DOHH2 (cell line): ENCODE results near the gene PEAK1.

Experiments used
- H3F3A ChIP-seq: fragments of 200-600 bp; sonication (generic), shearing (Covaris generic); 2 replicates; pipeline ENCODE4 v1.6.0; 2016; ENCODE audit warnings: antibody characterized with exemption, mild to moderate bottlenecking; ENCODE audit not compliant: control insufficient read depth, insufficient read depth
- H3K27ac ChIP-seq: fragments of 200-600 bp; sonication (generic); 2 replicates; pipeline ENCODE4 v1.5.1; 2014; ENCODE audit warnings: low read depth, mild to moderate bottlenecking, low read length, moderate library complexity
- H3K27me3 ChIP-seq: fragments of 200-600 bp; sonication (generic); 2 replicates; pipeline ENCODE4 v1.6.1; 2014; ENCODE audit warnings: mild to moderate bottlenecking, low read length, mixed read lengths; ENCODE audit not compliant: control insufficient read depth
- H3K36me3 ChIP-seq: fragments of 200-600 bp; sonication (generic); 2 replicates; pipeline ENCODE4 v1.6.1; 2014; ENCODE audit warnings: mild to moderate bottlenecking, low read length, moderate library complexity, mixed read lengths; ENCODE audit not compliant: control insufficient read depth
- H3K4me1 ChIP-seq: fragments of 200-600 bp; sonication (generic); 2 replicates; pipeline ENCODE4 v1.6.1; 2014; ENCODE audit warnings: mild to moderate bottlenecking, low read length, mixed read lengths; ENCODE audit not compliant: control insufficient read depth
- H3K4me2 ChIP-seq: fragments of 200-600 bp; sonication (generic); 2 replicates; pipeline ENCODE4 v1.6.0; 2014; ENCODE audit warnings: mild to moderate bottlenecking, low read length, moderate library complexity
- H3K4me3 ChIP-seq: fragments of 200-600 bp; sonication (generic); 2 replicates; pipeline ENCODE4 v1.5.1; 2014; ENCODE audit warnings: mild to moderate bottlenecking, low read length, mixed read lengths
- H3K79me2 ChIP-seq: fragments of 200-600 bp; sonication (generic); 2 replicates; pipeline ENCODE4 v1.6.1; 2014; ENCODE audit warnings: mild to moderate bottlenecking, low read length, mixed read lengths; ENCODE audit not compliant: control insufficient read depth
- H3K9me2 ChIP-seq: fragments of 200-600 bp; sonication (generic); replicated peaks from 2 replicates; pipeline ENCODE4 v1.6.1; 2014; ENCODE audit warnings: mild to moderate bottlenecking, low read length, mixed read lengths; ENCODE audit not compliant: control insufficient read depth
- H3K9me3 ChIP-seq: fragments of 200-600 bp; sonication (generic); 2 replicates; pipeline ENCODE4 v1.6.1; 2014; ENCODE audit warnings: antibody characterized with exemption, low read length, mixed read lengths; ENCODE audit not compliant: control insufficient read depth, insufficient read depth
- H4K20me1 ChIP-seq: fragments of 200-600 bp; sonication (generic); 2 replicates; pipeline ENCODE4 v1.6.0; 2014; ENCODE audit warnings: low read depth, mild to moderate bottlenecking, antibody characterized with exemption, low read length, moderate library complexity; ENCODE audit not compliant: control insufficient read depth, insufficient read depth
- CTCF ChIP-seq: fragments of 200-600 bp; sonication (generic); IDR thresholded peaks from one replicate; pipeline ENCODE4 v1.5.1; 2014; ENCODE audit warnings: antibody characterized with exemption, mild to moderate bottlenecking, low read depth, low read length; ENCODE audit not compliant: poor library complexity, severe bottlenecking
- EZH2phosphoT487 ChIP-seq: fragments of 200-600 bp; sonication (generic); IDR thresholded peaks from 2 replicates; pipeline ENCODE4 v1.6.1; 2017; ENCODE audit warnings: borderline replicate concordance, mild to moderate bottlenecking, antibody characterized with exemption, low read length, moderate library complexity, mixed read lengths

Gene PEAK1

DNA sequence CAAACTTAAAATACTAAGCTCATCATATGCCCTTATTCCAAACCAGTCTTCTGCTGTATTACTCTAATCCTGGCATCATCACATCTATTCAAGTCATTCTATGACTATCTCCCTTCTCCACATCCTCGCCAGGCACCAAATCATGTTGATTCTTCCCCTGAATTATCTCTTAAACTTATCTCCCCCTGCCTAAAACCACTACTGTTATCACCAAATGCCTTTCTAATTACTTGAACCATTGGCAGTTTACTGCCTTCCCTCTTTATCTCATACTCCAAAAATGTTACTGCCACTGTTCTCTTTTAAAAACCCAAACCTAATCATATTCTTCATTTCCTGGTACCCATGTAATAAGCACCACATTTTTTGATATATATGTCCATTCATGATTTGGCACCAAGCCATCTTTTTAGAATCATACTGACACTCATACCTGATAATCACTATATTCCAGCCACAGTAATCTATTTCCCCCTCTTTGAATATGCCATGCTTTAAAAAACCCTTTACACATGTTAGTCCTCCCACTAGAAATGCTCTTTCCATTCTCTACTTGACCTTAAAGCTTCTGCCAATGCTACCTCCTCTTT lies 126.8 kb downstream of the PEAK1 start:
- Histone ChIP-seq H3K9me2 (no peaks in the 10 kb centered on the region), H3K27me3 (no peaks in the 10 kb centered on the region), H3K79me2 (no peaks in the 10 kb centered on the region), H3K36me3 (no peaks in the 10 kb centered on the region), H3K4me1 (no peaks in the 10 kb centered on the region), H3F3A (no peaks in the 10 kb centered on the region), H3K4me2 (no peak overlapping the region), H3K9me3 (no peaks in the 10 kb centered on the region), H3K27ac (no peak overlapping the region), H4K20me1 (no peaks in the 10 kb centered on the region), H3K4me3 (no peak overlapping the region)
- TF ChIP-seq CTCF (no peak), EZH2phosphoT487 (no peak)

GRCh38 chr15:77291107-77291506 lies 128.8 kb downstream of the PEAK1 start:
- Histone ChIP-seq H3K79me2 (no peaks in the 10 kb centered on the region), H4K20me1 (no peaks in the 10 kb centered on the region), H3F3A (no peaks in the 10 kb centered on the region), H3K36me3 (no peaks in the 10 kb centered on the region), H3K4me1 (no peaks in the 10 kb centered on the region), H3K4me2 (no peak overlapping the region), H3K9me2 (no peaks in the 10 kb centered on the region), H3K27me3 (no peaks in the 10 kb centered on the region), H3K4me3 (no peak overlapping the region), H3K27ac (no peak overlapping the region), H3K9me3 (no peaks in the 10 kb centered on the region)
- TF ChIP-seq EZH2phosphoT487 (no peak), CTCF (no peak)

DNA sequence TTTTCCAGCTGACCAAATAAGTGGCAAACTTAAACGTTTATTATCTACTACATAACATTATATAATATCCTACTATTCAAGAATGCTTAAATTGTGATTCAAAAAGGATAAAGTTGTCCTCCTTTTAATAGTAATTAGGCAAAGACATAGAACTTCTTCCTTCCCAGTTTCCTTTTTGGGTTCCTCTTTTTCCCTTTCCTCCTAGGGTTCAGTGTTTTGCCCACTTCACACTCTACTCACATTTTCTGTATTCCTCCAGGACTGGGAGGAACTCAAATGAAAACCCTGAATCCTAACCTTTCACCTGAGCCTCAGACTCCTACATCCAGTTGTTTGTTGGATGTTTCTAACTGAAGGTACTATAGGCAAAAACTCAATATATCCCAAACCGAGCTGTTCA lies 132.5 kb downstream of the PEAK1 start:
- H3K4me1 ChIP-seq, result no peaks in the 10 kb centered on the region
- no peak for TF ChIP-seq CTCF
- TF ChIP-seq EZH2phosphoT487, result no peak
- H3K9me3 ChIP-seq, result no peaks in the 10 kb centered on the region
- no peaks in the 10 kb centered on the region for H4K20me1 ChIP-seq
- H3K4me3 ChIP-seq, result no peak overlapping the region
- H3K9me2 ChIP-seq, result no peaks in the 10 kb centered on the region
- no peak overlapping the region for H3K4me2 ChIP-seq
- H3K36me3 ChIP-seq, result no peaks in the 10 kb centered on the region
- no peaks in the 10 kb centered on the region for H3K79me2 ChIP-seq
- H3K27ac ChIP-seq, result no peak overlapping the region
- H3F3A ChIP-seq, result no peaks in the 10 kb centered on the region
- H3K27me3 ChIP-seq, result no peaks in the 10 kb centered on the region
